HG03196 (cell line): ENCODE results near the gene FBXW8.

Experiments
- ATAC-seq: cut with Tn5 transposase; IDR thresholded peaks from one replicate; pipeline ENCODE4 v1.9.1; 2021; ENCODE audit not compliant: unreplicated experiment

Gene FBXW8

DNA sequence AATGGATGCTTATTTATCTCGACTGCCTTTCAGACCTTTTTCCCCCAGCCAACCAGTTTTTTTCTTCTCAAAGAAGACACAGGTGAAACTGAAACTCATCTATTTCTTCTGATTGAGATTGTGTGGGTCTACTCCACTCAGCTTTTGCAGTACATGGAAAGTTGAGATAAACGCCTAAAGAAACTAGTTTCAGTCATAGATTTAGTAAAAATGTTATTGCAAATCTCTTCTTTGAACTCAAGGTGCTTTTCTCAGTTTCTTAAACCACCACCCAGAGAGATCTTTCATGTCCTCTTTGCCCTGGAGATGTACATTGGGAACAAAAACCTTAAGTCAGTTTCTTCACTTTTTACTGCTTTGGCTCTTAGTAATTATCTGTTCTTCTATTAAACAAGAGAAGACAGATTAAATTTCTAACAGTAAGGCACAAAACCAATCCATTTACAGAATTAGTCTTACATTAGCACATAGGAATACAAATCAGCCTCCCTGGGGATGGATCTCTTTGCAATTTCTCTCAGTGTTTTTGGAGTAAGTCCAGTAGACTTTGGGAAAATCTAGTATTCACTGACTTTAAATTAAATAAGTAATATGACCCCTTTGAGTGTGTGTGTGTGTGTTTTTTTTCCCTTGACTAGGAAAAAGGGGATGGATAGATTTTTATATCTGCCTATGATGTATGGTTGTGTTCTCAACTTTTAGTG, 11.6 kb downstream of the FBXW8 start:
- peak; percentile 53 for ATAC-seq

DNA sequence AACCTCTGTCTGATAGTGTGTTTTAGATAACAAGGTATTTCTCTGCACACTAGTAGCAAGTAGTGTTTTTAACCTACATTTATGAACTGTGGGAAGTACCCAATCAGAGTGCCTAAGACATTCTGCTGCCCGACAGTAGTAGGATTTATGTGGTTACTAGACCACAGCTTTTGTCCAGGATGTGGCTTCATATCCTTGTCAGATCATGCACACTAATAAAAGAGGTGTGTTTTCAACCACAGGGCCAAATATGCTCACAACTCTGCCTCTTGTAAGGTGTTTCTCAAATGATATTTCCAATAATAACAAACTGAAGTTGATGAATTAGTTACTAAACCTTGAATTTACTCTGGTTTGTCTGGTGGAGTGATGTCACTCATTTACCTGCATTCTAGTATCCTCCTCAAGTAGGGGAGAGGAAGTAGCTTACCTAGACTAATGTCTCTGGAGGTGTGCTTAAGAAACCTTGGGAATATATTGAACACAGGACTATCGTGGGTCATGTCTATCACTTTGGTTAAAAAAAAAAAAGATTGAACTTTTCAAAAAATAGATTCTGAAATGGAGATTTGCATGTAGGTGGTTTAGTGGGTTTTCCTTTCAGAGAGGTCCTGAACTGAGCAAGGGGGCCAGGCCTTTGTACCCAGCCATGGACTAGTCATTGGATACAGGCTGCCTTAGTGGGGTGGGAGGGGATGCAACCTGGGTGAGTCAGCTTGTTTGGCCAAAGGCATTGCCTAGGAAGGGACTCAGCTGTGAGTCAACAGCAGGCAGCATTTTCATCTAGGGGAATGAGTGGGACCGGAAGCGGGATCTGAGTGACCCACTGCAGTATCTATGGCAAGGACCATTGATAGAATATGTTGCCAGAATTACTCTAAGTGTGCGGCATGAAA, 14.1 kb downstream of the FBXW8 start:
- ATAC-seq: peak; percentile 72

DNA sequence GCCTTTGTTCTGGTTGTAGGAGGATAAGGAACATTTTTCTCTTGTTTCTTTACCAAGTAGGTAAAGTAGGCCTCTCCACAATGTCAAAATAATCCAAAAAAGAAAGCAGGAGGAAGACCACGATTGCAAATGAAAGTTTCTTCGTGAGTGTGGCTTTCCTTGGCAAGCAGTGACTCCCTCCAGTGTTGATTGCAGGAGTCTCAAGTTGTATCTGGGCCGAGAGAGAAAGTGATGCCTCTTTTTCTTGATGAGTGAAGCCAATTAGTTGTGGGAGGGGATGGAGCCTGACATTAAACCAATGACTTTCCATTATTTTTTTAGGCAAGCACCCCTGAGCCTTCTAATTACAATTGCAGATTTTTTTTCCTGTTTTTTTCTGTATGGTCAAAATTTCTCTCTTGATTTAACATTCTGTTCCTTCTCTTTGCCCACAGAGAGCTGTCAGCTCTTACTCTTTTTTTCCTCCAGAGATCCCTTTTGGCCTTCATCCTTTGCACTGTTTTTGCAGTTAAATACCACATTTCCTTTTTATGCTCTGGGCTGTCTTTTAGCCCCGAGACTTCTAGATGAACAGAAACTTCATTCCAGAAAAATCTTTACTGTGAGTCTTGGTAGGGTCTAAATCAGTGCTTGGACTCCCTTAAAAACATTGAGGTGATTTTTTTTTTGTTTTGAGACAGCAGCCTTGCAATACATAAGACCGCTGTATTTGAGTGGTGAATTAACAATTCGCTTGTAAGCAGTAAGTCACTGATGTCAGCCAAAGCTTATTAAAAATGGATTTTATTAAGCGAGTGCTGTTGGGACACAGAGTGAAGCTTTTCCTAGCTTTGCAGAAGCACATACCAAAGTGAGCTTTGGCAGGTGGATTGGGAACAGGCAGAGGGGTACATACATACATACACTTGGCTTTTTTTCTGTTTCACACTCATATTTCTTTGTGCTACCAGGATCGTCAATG, 15.8 kb downstream of the FBXW8 start:
- ATAC-seq: no peak

DNA sequence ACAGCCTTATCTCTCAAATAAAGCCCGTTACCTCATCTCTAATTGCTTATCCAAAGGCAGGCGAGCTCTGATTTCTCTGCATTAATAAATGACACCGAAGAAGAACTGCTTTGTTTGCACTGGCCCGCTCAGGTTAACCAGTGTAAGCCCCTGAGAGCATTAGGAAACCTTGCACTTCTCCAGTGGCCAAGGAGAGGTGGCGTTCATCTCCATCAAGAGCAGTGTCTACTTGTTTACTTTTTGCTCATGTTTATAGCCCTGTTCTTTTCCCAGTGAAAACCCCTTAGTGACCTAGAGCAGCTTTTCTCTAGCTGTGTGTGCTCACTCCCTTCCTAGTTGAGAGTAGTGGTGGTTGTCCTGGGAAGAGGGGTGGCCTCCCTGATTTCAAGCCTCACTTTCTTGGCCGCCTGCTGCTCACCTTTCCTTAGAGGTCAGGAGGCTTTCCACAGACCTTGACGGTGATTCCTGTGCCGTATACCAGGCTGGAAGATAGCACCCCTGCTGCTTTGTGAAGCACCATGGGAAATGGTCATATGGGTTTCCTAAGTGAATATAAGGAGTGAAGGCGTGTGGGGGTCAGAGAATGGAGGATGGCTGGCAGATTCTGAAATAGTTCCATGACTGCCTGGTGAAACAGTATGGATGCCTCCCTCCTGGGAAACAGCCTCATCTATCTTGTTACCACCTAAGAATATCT, 16.6 kb downstream of the FBXW8 start:
- no peak for ATAC-seq

DNA sequence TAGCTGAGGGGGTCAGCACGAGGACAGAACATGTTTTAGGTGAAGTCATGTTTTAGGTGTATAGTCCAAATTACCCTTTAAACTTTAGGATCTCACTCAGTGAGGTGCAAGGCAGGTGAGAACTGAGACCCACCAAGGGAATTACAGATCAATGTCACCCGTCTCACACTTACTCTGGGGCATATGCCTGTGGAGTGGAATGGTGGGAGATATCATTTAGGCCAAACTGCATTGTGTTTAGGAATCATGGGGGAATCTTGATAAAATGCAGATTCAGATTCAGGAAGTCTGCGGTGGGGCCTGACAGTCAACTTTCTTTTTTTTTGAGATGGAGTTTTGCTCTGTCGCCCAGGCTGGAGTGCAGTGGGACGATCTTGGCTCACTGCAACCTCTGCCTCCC, 17.8 kb downstream of the FBXW8 start:
- no peak for ATAC-seq

DNA sequence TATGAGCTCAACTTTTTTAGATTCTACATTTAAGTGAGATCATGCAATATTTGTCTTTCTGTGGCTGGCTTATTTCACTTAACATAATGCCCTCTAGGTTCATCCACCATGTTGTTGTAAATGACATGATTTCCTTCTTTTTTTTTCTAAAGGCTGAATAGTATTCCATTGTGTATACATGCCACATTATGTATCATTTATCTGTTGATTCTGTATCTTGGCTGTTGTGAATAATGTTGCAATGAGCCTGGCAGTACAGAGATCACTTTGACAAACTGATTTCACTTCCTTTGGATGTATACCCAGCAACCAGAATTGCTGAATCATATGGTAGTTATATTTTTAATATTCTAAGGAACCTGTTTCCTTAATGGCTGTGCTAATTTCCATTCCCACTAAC, 19.1 kb downstream of the FBXW8 start:
- no peak for ATAC-seq

DNA sequence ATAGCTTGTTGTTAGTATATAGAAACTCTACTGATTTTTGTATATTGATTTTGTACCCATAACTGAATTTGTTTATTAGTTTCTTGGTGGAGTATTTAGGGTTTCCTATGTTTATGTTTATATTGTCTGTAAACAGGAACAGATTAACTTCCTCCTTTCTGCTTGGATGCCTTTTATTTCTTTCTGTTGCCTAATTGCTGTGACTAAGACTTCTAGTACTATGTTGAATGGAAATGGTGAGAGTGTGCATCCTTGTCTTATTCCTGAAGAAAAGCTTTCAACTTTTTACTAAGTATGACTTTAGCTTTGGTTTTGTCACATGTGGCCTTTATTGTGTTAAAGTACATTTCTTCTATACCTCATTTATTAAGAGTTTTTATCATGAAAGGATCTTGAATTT, 20.9 kb downstream of the FBXW8 start:
- no peak for ATAC-seq

DNA sequence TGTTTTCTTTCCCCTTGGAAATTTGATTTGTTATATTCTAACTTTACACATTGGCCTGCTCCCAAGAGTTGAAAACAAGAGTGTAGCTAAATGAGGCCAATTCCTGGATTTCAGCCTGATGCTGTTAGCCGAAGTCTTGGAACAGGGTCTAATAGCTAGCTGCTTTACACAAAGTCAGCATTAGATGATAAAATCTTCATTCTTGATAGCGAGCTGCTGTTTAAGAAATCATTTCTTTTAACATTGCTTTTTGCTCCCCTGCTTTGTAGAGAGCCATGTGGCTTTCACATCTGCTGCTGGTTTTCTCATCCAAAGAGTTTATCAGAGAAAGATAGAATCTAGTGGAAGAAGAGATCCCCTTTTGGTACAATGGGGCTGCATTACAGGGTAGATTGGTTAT, 22.3 kb downstream of the FBXW8 start:
- ATAC-seq: no peak

DNA sequence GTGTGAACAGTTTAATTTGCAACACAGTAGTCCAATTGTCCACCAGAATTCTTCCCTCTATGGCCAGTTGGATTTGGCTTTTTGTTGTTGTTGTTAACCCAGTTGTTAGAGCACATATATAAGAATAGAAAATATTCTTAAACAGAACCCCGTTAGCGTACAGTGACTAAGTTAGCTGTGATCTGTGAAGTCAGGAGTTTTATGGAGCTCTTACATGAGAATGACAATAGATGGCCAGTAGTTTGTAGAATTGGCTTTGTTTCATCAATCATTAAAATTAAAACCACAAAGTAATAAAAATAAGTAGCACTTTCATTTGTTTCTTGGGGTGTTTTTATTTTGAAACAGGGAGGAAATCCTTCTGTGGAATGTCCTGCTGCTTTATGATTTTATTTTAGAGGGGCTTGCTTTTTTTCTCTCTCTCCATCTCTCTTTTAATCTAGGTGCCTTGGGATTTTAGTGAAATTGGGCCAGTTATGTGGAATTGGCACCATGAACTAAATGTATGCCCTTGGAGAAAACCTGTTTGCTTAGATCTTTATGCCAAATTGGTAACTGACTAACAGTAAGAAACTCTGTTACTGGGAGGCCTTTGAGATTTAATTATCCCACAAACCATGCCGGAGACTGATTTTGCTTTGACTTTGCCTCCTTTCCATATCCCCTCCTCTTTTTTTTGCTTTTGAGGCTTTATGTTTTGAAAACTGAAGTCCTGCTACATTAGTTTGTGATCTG, 22.9 kb downstream of the FBXW8 start:
- ATAC-seq: no peak

DNA sequence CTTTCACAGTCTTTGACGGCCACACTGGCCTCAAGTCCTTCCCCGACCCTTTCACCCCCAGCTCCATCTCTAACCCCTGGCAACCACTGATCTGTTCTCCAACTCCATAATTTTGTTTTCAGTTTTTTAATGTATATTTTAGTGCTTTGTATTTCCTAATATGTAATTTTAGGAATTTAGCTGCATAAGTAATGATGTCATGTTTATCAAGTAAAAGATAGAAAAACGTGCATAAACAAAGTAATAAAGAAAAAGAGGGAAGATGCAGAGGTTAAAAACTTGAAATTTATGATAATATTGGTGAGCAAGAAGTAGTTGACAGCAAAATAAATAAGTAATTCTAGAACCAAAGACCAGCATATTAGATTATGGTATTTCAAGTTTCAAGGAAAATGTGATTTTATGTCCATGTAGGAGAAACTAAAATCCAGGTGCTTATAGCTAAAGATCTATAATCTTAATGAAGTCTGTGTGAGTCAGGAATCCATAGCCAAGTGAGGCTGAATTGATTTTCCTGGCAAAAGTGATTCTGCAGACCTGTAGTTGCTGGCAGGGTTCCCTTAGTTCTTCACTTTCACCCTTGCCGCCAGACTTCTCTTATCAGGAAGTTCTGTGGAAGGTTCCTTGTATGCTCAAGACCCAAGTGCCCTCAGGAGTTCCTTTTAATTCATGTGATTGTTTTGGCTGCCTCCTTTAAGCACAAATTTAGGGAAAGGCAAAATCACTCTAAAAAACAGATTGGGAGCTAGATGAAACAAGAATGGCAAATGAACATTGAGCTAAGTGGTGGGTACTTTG, 24.4 kb downstream of the FBXW8 start:
- no peak for ATAC-seq

DNA sequence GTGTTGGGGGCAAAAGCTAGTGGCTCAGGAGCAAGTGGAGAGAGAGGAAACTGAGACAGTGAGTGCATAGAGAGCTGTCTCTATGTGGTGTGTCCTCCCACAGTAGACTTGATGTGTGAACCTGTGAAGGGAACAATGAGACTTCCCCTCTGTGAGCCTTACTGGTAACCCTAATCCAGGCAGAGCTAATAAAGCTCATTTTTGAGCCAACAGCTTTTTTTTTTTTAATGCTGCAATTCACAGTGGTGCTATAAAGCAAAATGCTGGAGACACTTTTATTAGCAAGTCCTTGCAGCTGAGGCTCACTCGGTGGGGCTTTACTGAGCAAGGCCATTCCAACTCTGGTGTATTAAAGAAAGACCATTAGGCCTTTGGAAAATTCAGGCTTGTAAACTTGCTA, 26.9 kb downstream of the FBXW8 start:
- no peak for ATAC-seq

DNA sequence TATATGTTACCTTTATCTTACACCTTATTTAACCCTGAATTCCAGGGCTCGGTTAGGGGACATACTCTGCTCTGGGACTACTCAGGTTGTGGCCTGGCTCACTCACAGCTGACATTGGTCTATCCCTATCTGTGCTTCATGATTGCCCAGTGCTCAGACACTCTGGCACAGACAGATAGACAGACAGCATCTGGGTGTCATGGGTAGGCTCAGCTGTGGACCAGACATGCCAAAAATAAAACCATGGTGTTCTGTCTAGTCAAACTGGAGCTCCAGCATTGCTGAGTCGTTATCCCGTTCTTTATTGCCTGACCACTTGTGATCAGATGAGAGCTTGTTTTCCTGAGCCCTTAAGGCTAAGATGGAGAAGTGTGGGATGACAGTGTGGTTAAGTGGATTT, 29.0 kb downstream of the FBXW8 start:
- ATAC-seq: no peak

DNA sequence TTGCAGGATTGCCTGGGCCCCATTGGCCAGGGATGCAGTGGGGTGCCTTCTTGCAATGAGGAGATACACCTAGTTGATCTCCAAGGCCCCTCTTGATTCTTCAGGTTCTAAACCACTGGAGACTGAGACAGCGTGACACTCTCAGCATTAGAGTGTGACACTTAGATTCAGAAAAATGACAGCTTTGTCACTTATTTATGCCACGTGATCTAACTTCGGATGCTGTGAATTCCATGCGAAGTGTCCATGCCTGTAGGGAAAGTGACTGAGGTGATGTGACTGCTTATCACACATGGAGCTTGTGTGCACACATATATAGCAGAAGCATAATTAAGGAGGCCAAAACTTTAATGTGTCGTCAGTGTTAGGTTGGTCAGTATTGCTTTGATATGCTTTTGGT, 30.4 kb downstream of the FBXW8 start:
- ATAC-seq: no peak

DNA sequence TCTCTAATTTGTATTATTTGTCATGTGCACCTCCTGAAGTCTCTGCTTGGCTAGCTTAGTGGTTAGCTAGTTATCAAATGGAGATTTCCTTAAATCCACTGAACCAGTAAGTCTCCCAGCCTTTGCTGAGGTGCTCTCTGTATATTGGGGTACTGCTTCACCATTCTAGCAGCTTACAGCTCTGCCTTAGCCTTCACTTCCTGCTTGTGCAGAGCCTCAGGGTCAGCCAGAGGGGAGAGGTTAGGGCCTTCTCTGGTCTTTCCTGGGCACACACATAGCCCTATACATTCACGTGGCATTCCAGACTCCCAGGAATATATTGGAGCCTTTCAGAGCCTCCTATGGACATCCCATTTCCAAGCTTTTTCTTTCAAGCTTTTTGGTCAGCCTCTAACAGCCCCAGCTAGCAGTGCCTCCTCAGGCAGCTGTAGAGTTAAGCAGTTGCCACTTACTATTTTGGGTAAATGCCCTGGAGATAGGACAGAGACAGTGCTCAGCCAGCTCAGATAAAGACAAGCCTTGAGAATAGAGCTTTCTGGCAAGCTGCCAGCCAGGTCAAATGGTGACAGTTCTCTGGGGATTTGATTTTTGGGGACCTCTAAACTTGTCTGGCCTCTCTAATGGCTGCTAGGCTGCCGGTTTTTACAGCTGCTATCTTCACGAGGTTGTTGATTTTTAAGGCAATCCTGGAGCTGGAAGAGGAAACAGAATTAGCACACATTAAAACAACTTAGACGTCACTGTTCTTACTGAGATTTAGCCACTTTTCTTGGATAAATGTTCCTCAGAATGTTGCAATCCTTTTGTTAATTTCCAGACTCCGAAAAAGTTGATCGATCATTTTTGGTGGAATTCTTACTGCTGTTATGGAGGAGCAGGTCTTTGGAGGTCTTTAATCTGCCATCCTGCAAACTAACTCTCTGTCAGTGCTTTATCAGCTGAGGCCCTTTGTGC, 32.9 kb downstream of the FBXW8 start:
- ATAC-seq: no peak

DNA sequence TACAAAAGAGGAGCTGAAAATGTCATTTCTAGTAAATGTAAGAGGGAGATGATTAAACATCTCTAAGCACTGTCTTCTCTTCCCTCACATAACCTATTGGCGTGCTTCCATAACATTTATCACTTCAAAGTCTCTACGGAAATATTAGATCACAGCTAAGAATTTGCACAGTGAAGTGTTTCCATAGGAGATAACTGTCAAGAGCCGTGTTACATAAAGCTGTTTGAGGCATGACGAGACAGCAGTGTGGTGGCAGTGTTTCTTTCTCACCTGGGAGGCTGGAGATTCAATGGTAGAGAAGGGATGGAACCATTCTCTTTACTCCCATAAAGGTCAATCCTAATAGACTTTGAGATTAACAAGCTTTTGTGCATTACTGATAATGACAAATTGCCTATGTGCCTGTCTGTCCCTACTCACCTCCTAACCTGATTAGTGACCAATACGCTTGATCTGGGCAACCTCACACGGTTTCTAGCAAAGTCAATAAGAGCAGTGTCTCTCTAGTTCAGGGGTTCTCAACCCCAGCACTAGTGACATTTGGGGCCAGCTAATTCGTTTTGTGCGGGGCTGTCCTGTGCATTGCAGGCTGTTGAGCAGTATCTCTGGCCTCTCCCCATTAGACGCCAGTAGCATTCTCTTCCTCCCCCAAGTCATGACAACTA, 35.3 kb downstream of the FBXW8 start:
- no peak for ATAC-seq

DNA sequence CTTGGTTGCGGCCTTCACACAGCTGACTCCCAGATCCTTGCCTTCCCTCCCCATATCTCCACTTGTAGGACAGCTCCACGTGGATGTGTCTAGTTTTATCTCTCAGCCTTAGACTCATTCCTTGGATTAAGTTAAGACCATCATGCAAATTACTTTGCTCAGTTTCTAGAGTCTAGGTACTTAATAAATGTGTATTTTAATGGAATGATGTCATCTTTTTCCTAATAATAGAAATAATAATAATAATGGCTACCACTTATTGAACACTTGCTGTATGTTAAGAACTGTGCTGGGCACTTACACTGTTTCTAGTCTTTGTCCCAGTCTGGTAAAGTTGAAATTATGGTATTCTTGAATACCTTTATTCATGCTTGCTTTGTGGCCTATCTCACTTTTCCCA, 37.5 kb downstream of the FBXW8 start:
- no peak for ATAC-seq

DNA sequence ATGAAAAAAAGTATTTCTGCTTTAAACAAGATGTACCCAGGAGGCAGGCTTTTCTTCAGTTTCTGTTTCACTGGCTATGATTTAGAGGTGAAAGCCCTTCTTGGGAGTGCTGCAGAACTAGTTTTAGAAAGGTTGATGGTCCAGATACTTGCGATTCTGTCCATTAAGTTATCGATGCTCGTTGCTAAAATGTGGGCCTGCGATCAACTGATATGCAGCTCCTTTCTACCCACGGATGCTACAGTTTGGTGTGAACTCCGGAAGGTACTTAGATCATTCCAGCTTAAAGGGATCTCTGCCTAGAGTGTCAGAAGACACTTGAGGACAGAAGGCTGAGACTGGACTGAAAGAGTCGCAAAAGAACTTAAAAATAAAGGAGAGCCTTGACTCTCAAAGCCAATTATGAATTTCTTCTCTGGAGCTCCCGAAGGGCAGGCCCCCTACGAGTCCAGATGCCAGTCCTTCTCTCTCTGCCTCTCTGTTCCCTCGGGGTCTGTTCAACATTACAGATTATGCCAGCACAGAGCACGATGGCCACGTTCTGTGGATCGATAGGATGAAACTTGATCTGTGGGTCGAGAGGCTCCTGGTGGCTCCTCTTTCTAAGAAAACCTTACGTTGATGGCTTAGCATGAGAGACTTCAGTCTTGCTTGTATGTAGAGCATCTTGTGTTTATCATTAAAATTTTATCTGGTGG, 40.0 kb downstream of the FBXW8 start:
- no peak for ATAC-seq
